Lower lobe of right lung (tissue), 2 donors: ENCODE data around the gene AADACL4. TPM values are rescaled to one million over a fixed set of nuclear protein-coding genes. Genes with fewer than 3 reads are reported as not detected.
"Not testable (repeated sequence)": the region's sequence is repeated elsewhere in the genome, so short reads cannot be mapped to it uniquely, and the experiment has no call there.

Experiments used
- ATAC-seq, 2 donors: fragments of 200-7000 bp; cut with Tn5 transposase; one replicate each; pipeline ENCODE4 v1.9.1; 2020 to 2022; ENCODE audit warnings: mild to moderate bottlenecking in 2 of 2, moderate library complexity in 2 of 2
- DNase-seq: peaks from one replicate; pipeline ENCODE4 v3.0.0-alpha.2; 2020
- H3K27ac ChIP-seq: fragments of 200-600 bp; one replicate; pipeline ENCODE4 v1.8.0; 2022
- H3K27me3 ChIP-seq: fragments of 200-600 bp; one replicate; pipeline ENCODE4 v1.8.0; 2022; ENCODE audit warnings: low read depth
- H3K36me3 ChIP-seq: fragments of 200-600 bp; one replicate; pipeline ENCODE4 v1.8.0; 2022; ENCODE audit warnings: mild to moderate bottlenecking
- H3K4me1 ChIP-seq: fragments of 200-600 bp; one replicate; pipeline ENCODE4 v1.8.0; 2022
- H3K4me3 ChIP-seq: fragments of 200-600 bp; one replicate; pipeline ENCODE4 v1.8.0; 2022; ENCODE audit warnings: mild to moderate bottlenecking
- H3K9me3 ChIP-seq: fragments of 200-600 bp; one replicate; pipeline ENCODE4 v1.8.0; 2022
- intact Hi-C: fragments of 100-400 bp; cut with DNase I; formaldehyde crosslinking; loops from one replicate; pipeline ENCODE4 v1.11.0; 2022
- total RNA-seq: library from RNA; stranded (reverse); fragmentation: NEBNext Ultra II Directional; extraction: Animal tissue kit (Norgen Biotek cat#: 25700); gene quantifications from one replicate; pipeline ENCODE4 v1.2.1, GENCODE V29; 2021
- TF ChIP-seq, protein P1 (sequence below): fragments of 200-600 bp; IDR thresholded peaks from one replicate; pipeline ENCODE4 v1.8.0; 2022; ENCODE audit warnings: antibody characterized with exemption, mild to moderate bottlenecking
- donor health status: DM: no; HTN: yes; CAD: no; lungs with severe emphysema.

Gene AADACL4
- total RNA-seq, 1 donor from 2014 or later = not detected

- ATAC-seq (no peak), DNase-seq (no peak)
- no peaks in the 10 kb centered on the region for H3K27me3 ChIP-seq
- TF ChIP-seq, protein P1, sequence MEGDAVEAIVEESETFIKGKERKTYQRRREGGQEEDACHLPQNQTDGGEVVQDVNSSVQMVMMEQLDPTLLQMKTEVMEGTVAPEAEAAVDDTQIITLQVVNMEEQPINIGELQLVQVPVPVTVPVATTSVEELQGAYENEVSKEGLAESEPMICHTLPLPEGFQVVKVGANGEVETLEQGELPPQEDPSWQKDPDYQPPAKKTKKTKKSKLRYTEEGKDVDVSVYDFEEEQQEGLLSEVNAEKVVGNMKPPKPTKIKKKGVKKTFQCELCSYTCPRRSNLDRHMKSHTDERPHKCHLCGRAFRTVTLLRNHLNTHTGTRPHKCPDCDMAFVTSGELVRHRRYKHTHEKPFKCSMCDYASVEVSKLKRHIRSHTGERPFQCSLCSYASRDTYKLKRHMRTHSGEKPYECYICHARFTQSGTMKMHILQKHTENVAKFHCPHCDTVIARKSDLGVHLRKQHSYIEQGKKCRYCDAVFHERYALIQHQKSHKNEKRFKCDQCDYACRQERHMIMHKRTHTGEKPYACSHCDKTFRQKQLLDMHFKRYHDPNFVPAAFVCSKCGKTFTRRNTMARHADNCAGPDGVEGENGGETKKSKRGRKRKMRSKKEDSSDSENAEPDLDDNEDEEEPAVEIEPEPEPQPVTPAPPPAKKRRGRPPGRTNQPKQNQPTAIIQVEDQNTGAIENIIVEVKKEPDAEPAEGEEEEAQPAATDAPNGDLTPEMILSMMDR = no peak
- H3K27ac ChIP-seq = no peak overlapping the region
- intact Hi-C loops = no loop called here
- no peaks in the 10 kb centered on the region for H3K36me3 ChIP-seq
- no peaks in the 10 kb centered on the region for H3K9me3 ChIP-seq
- no peaks in the 10 kb centered on the region for H3K4me1 ChIP-seq
- no peak overlapping the region for H3K4me3 ChIP-seq
Observed at GRCh38 chr1:12665511-12665910, 21.6 kb downstream of the AADACL4 start.

DNA sequence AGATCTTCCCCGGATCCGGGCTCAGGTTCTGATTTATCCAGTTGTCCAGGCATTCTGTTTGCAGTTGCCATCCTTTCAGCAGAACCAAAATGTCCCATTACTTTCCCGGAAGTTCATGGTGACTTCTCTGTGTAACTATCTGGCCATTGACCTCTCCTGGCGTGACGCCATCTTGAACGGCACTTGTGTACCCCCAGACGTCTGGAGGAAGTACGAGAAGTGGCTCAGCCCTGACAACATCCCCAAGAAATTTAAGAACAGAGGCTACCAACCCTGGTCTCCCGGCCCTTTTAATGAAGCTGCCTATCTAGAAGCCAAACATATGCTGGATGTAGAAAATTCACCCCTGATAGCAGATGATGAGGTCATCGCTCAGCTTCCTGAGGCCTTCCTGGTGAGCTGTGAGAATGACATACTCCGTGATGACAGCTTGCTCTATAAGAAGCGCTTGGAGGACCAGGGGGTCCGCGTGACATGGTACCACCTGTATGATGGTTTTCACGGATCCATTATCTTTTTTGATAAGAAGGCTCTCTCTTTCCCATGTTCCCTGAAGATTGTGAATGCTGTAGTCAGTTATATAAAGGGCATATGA is 22.4 kb downstream of the AADACL4 start:
- H3K27ac ChIP-seq = no peak overlapping the region
- no peaks in the 10 kb centered on the region for H3K4me1 ChIP-seq
- TF ChIP-seq, protein P1 = no peak
- intact Hi-C loops = no loop called here
- no peaks in the 10 kb centered on the region for H3K36me3 ChIP-seq
- no peak overlapping the region for H3K4me3 ChIP-seq
- no peak for ATAC-seq
- no peak for DNase-seq
- no peaks in the 10 kb centered on the region for H3K9me3 ChIP-seq
- no peaks in the 10 kb centered on the region for H3K27me3 ChIP-seq

DNA sequence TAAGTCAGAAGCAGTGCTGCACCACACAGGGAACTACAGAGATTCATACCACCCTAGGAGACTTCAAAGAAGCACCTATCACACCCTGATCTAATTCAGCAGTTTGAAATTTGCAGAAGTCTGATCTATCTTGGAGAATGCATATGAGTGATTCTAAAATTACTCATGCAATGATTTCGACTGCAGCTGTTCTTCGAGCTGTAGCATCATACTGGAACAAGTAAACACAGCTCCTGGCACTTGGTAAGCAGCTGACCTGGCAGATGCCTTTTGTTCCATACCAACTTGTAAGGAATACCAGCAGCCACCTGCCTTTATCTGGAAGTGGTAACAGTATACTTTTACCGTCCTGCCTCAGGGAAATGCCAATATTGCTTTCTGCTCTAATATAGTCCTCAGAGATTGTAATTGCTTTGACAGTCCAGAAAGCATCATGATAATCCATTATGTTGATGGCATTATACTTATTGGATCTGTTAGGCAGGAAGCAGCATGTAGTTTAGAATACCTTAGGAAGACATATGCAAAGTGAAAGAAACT is 25.7 kb downstream of the AADACL4 start:
- no peak overlapping the region for H3K4me3 ChIP-seq
- no peak overlapping the region for H3K27ac ChIP-seq
- no peaks in the 10 kb centered on the region for H3K27me3 ChIP-seq
- TF ChIP-seq, protein P1 = no peak
- no peaks in the 10 kb centered on the region for H3K36me3 ChIP-seq
- intact Hi-C loops = no loop called here
- no peaks in the 10 kb centered on the region for H3K9me3 ChIP-seq
- ATAC-seq (no peak), DNase-seq (no peak)
- H3K4me1 ChIP-seq = no peaks in the 10 kb centered on the region

DNA sequence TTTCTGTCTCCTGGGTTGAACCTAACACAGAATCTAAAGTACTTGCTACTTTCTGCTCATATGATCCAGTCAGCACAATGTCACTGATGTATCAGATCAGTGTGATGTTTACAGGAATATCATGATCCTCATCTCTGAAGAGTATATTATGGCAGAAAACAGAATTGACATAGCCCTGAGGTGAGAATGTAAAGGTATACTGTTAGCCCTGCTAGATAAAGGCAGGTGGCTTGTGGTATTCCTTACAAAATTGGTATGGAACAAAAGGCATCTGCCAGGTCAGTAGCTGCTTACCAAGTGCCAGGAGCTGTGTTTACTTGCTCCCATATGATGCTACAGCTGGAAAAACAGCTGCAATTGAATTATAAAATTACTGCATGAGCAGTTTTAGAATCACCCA is 30.5 kb downstream of the AADACL4 start:
- H3K36me3 ChIP-seq = no peaks in the 10 kb centered on the region
- TF ChIP-seq, protein P1 = no peak
- intact Hi-C loops = no loop called here
- no peak for ATAC-seq
- no peaks in the 10 kb centered on the region for H3K4me1 ChIP-seq
- no peaks in the 10 kb centered on the region for H3K9me3 ChIP-seq
- H3K27ac ChIP-seq = no peak overlapping the region
- no peak overlapping the region for H3K4me3 ChIP-seq
- H3K27me3 ChIP-seq = no peaks in the 10 kb centered on the region
- DNase-seq = no peak

GRCh38 chr1:12676122-12676521 is 32.2 kb downstream of the AADACL4 start:
- DNase-seq, H3K36me3 ChIP-seq, H3K4me1 ChIP-seq, H3K27ac ChIP-seq, H3K9me3 ChIP-seq, H3K4me3 ChIP-seq, ATAC-seq, H3K27me3 ChIP-seq, intact Hi-C loops: not testable (repeated sequence)

- Histone ChIP-seq H3K36me3 (no peaks in the 10 kb centered on the region), H3K4me1 (no peaks in the 10 kb centered on the region), H3K27ac (no peak overlapping the region), H3K4me3 (no peak overlapping the region), H3K27me3 (no peaks in the 10 kb centered on the region), H3K9me3 (no peaks in the 10 kb centered on the region)
- DNase-seq (no peak), ATAC-seq (no peak)
- intact Hi-C loops = no loop called here
- TF ChIP-seq, protein P1 = no peak
Observed at GRCh38 chr1:12677565-12677964, 33.7 kb downstream of the AADACL4 start.
